ENCODE measurements around the gene TLX1. TPM values are rescaled to one million over a fixed set of nuclear protein-coding genes. Genes with fewer than 3 reads are reported as not detected.

Gene TLX1
- total and polyA plus RNA-seq, 4 donors, result not detected

GRCh38 chr10:101120884-101121653, 10.0 kb upstream of the TLX1 start:
- no peaks in the 10 kb centered on the region for H3K36me3 ChIP-seq (ENCODE audit: control insufficient read depth in 4 of 4, insufficient read depth in 4 of 4, low read length in 4 of 4)
- DNase-seq, result peak; percentile 65 to 83 (median 74)
- H3K4me3 ChIP-seq, result peak overlapping the region; percentile 33
- TF ChIP-seq, protein P1, sequence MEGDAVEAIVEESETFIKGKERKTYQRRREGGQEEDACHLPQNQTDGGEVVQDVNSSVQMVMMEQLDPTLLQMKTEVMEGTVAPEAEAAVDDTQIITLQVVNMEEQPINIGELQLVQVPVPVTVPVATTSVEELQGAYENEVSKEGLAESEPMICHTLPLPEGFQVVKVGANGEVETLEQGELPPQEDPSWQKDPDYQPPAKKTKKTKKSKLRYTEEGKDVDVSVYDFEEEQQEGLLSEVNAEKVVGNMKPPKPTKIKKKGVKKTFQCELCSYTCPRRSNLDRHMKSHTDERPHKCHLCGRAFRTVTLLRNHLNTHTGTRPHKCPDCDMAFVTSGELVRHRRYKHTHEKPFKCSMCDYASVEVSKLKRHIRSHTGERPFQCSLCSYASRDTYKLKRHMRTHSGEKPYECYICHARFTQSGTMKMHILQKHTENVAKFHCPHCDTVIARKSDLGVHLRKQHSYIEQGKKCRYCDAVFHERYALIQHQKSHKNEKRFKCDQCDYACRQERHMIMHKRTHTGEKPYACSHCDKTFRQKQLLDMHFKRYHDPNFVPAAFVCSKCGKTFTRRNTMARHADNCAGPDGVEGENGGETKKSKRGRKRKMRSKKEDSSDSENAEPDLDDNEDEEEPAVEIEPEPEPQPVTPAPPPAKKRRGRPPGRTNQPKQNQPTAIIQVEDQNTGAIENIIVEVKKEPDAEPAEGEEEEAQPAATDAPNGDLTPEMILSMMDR (IDR thresholded peaks at IDR 0.05; ENCODE audit: control extremely low read depth, extremely low read depth), result no peak
- peaks cover 0 to 2% (median 0%) of the 10 kb centered on the region in 4 donors for H3K9me3 ChIP-seq (ENCODE audit: control insufficient read depth in 4 of 4, insufficient read depth in 3 of 4, low read length in 3 of 4)
- peaks cover 0 to 82% (median 57%) of the 10 kb centered on the region in 3 donors for H3K27me3 ChIP-seq (ENCODE audit: control insufficient read depth in 3 of 3, insufficient read depth in 3 of 3, low read length in 2 of 3)
- H3K27ac ChIP-seq (ENCODE audit: low read depth in 1 of 2, low read length in 1 of 2), result no peak overlapping the region
- H3K4me1 ChIP-seq (ENCODE audit: control insufficient read depth in 5 of 5, insufficient read depth in 5 of 5, low read length in 5 of 5), result peaks cover 0 to 22% (median 6%) of the 10 kb centered on the region in 5 donors
- no peak overlapping the region for H3K9ac ChIP-seq (ENCODE audit: insufficient read depth in 1 of 2, low read length in 2 of 2)
- WGBS, 2 donors, result 7 to 8% methylated on average over 41 of the region's 41 CpGs
- ATAC-seq (ENCODE audit: insufficient read depth, low FRiP score), result no peak

DNA sequence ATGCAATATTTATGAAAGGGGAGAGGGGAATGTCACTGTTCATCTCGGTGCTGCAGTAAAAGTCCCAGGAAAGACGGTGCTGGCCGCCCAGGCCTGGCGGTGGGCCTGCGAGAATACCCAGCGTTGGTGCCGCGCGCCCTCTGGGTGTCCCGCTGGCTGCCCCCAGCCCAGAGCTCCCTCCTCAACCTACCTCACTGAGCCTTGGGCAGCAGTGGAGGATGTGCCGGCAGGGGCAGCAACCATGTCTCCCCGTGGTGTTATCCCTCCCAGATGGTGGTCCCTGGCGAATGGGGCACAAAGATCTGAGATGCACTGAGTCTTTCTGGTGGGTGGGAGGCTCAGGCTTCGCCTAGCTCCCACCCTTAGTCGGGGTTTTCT, 9.5 kb upstream of the TLX1 start:
- Histone ChIP-seq H3K27ac (ENCODE audit: low read depth in 1 of 2, low read length in 1 of 2) (no peak overlapping the region), H3K4me3 (no peak overlapping the region), H3K9ac (ENCODE audit: insufficient read depth in 1 of 2, low read length in 2 of 2) (no peak overlapping the region), H3K36me3 (ENCODE audit: control insufficient read depth in 4 of 4, insufficient read depth in 4 of 4, low read length in 4 of 4) (no peaks in the 10 kb centered on the region), H3K27me3 (ENCODE audit: control insufficient read depth in 3 of 3, insufficient read depth in 3 of 3, low read length in 2 of 3) (peaks cover 0 to 85% (median 61%) of the 10 kb centered on the region in 3 donors), H3K9me3 (ENCODE audit: control insufficient read depth in 4 of 4, insufficient read depth in 3 of 4, low read length in 3 of 4) (peaks cover 0 to 2% (median 0%) of the 10 kb centered on the region in 4 donors), H3K4me1 (ENCODE audit: control insufficient read depth in 5 of 5, insufficient read depth in 5 of 5, low read length in 5 of 5) (peaks cover 0 to 22% (median 6%) of the 10 kb centered on the region in 5 donors)
- WGBS, 2 donors, result 10% methylated on average over 15 of the region's 15 CpGs
- no peak for ATAC-seq (ENCODE audit: insufficient read depth, low FRiP score)
- no peak for DNase-seq
- TF ChIP-seq, protein P1 (IDR thresholded peaks at IDR 0.05; ENCODE audit: control extremely low read depth, extremely low read depth), result no peak

DNA sequence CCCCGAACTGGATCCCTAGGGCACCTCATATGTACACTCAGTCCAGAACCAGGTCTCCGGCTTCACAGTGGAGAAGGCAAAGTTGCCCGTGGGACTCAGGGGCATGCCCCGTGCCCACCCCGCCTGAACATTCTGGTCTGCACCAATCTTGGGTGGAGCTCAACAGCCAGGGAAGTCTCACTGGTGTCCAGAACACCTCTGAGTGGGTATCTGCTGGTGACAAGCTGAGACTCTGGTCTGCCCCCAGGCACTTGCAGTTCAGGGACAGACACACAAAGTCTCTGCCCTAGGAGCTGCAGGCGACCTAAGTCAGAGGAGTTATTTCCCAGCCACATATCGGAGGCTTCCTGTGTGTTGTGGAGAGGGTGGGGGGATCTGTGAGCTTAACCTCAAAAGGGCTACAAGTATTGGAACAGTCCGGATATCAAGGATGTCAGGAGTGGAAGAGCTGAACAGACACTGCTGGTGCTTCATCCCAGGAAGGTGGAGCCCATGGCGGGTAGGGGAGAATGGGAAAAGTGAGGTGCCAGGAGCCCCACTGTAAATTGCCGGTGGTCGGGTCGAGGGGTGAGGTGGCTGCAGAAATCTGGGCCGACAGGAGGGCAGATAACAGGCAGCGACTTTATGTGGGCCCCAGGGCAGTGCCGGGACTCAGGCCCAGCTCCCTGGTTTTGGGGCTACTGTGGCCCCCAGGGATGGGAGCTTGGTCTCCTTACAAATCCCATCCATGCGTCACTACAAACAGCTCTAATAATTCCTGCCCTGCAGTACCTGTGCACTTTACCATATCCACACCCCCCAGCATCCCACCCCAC, 8.6 kb upstream of the TLX1 start:
- peaks cover 0 to 91% (median 69%) of the 10 kb centered on the region in 3 donors for H3K27me3 ChIP-seq (ENCODE audit: control insufficient read depth in 3 of 3, insufficient read depth in 3 of 3, low read length in 2 of 3)
- no peak overlapping the region for H3K27ac ChIP-seq (ENCODE audit: low read depth in 1 of 2, low read length in 1 of 2)
- ATAC-seq (ENCODE audit: insufficient read depth, low FRiP score) (no peak), DNase-seq (no peak)
- peaks cover 0 to 22% (median 6%) of the 10 kb centered on the region in 5 donors for H3K4me1 ChIP-seq (ENCODE audit: control insufficient read depth in 5 of 5, insufficient read depth in 5 of 5, low read length in 5 of 5)
- TF ChIP-seq, protein P1 (IDR thresholded peaks at IDR 0.05; ENCODE audit: control extremely low read depth, extremely low read depth), result no peak
- H3K4me3 ChIP-seq, result no peak overlapping the region
- H3K9ac ChIP-seq (ENCODE audit: insufficient read depth in 1 of 2, low read length in 2 of 2), result no peak overlapping the region
- no peaks in the 10 kb centered on the region for H3K36me3 ChIP-seq (ENCODE audit: control insufficient read depth in 4 of 4, insufficient read depth in 4 of 4, low read length in 4 of 4)
- peaks cover 0 to 2% (median 0%) of the 10 kb centered on the region in 4 donors for H3K9me3 ChIP-seq (ENCODE audit: control insufficient read depth in 4 of 4, insufficient read depth in 3 of 4, low read length in 3 of 4)
- 32 to 33% methylated on average over 16 of the region's 16 CpGs for WGBS, 2 donors
